Stomach smooth muscle (tissue), 2 donors: ENCODE results near the gene GATA5.

Experiments
- H3K27ac ChIP-seq: one replicate; pipeline ENCODE4 v1.7.0; 2013; ENCODE audit warnings: mild to moderate bottlenecking, low read length, inconsistent platforms
- H3K27me3 ChIP-seq, 2 donors: one replicate each; pipeline ENCODE4 v1.7.0; 2013; ENCODE audit warnings: low read length in 2 of 2; ENCODE audit not compliant: insufficient read depth in 2 of 2, control insufficient read depth in 1 of 2
- H3K36me3 ChIP-seq, 2 donors: one replicate each; pipeline ENCODE4 v1.7.0; 2013; ENCODE audit warnings: low read length in 2 of 2; ENCODE audit not compliant: control insufficient read depth in 2 of 2, insufficient read depth in 2 of 2
- H3K4me1 ChIP-seq: one replicate; pipeline ENCODE4 v1.7.0; 2013; ENCODE audit warnings: low read length; ENCODE audit not compliant: control insufficient read depth, insufficient read depth
- H3K4me3 ChIP-seq, 2 donors: one replicate each; pipeline ENCODE4 v1.7.0; 2013; ENCODE audit warnings: low read length in 2 of 2
- H3K9ac ChIP-seq, 2 donors: one replicate each; pipeline ENCODE4 v1.7.0; 2013; ENCODE audit warnings: low read length in 2 of 2, mild to moderate bottlenecking in 1 of 2
- H3K9me3 ChIP-seq, 2 donors: one replicate each; pipeline ENCODE4 v1.7.0; 2013; ENCODE audit warnings: low read length in 2 of 2; ENCODE audit not compliant: control insufficient read depth in 2 of 2
- donor health status: healthy.
- donor health status: Pancreatic carcinoma.

GATA5 gene

DNA sequence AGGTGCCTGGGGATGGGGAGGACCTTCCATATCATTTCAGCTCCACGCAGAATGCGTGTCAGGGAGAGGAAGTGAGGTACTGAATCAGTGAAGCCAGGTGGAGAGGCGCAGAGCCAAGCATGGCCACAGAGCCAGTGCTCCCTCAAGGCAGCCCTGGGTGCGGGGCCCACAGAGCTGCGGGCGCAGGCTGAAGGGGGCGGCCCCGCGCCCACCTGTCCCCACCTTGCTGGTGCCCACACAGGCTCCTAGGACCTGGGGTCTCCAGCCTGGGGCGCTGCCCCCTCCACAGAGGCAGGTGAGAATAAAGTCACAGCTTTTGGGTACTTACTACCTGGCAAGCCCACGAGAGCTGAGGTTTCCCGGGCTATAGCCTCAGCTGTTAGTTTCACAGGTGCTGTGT, 40.0 kb upstream of the GATA5 start:
- Histone ChIP-seq H3K36me3 (no peaks in the 10 kb centered on the region), H3K27ac (no peak overlapping the region), H3K4me3 (no peak overlapping the region), H3K27me3 (peaks cover 0 to 6% of the 10 kb centered on the region in 2 donors), H3K4me1 (peaks cover 14% of the 10 kb centered on the region), H3K9me3 (no peaks in the 10 kb centered on the region), H3K9ac (no peak overlapping the region)

DNA sequence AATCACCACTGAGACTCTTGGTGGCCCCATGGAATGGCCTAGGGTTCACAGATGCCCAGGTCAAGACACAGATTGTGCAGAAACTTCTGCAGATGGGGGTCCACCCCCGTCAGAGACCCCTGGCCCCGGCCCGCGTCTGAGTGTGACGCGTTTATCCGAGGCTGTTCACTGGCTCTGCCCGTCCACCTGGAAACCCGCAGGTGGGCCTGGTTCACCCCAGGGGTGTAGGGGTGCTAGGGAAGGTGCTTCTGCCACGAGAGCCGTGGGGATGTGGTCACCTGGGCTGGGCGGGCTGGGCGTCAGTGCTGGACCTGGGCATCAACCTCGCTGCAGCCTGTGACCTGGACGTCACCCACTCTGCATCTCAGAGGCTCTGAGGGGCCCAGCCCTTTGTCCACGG, 39.5 kb upstream of the GATA5 start:
- H3K9ac ChIP-seq, result no peak overlapping the region
- H3K36me3 ChIP-seq, result no peaks in the 10 kb centered on the region
- no peaks in the 10 kb centered on the region for H3K9me3 ChIP-seq
- peaks cover 0 to 6% of the 10 kb centered on the region in 2 donors for H3K27me3 ChIP-seq
- no peak overlapping the region for H3K27ac ChIP-seq
- H3K4me3 ChIP-seq, result no peak overlapping the region
- peaks cover 14% of the 10 kb centered on the region for H3K4me1 ChIP-seq

DNA sequence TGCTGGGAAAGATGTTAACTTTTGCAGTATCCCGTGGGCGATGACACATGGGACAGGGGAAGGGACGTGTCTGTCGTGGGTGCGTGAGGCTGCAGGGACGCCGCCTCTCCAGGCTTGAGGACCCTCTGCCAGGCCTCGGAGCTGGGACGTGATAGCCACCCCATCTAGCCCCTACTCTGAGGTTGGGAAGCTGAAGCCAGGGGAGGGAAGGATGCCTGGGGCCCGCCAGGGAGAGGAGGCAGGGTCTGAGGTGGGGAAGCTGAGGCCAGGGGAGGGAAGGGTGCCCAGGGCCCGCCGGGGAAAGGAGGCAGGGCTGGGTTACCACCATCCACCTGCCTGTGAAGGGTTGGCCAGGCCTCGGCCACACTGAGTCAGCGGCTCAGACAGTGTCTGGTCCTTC, 38.2 kb upstream of the GATA5 start:
- no peak overlapping the region for H3K9ac ChIP-seq
- no peaks in the 10 kb centered on the region for H3K9me3 ChIP-seq
- H3K4me3 ChIP-seq, result no peak overlapping the region
- H3K27ac ChIP-seq, result no peak overlapping the region
- H3K4me1 ChIP-seq, result peaks cover 14% of the 10 kb centered on the region
- H3K36me3 ChIP-seq, result no peaks in the 10 kb centered on the region
- H3K27me3 ChIP-seq, result peaks cover 0 to 6% of the 10 kb centered on the region in 2 donors

DNA sequence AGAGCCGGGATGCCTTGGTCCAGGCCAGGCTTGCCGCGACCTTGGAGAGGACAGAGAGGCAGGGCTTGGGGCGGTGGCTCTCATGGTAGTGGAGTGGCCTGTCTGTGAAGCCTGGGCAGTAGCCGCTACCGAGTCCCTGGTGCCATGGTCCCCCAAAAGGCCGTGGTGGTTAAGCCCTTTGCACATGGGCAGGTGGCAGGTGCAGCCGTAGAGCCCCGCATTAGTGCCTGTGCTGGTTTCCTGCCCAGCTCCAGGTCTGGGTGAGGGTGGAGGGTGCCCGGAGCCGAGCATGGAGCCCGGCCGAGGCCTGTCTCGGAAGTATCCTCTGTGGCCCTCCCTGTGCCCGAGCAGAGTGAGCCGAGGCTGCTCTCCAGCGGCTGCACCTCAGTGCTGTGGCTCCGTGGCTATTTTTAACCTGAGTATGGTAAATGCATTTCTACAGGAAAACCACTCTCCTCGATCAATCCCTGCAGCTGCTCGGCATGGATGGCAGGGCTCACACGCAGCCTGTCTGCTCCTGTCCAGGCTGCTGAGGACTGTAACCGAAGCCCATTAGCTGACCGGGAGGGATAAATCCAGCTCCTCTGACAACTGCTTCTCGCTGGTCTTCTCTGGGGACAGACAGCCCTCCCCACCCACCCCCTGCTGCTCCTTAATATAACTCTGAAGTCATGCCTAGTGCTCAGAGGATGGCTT, 36.3 kb upstream of the GATA5 start:
- Histone ChIP-seq H3K9me3 (no peaks in the 10 kb centered on the region), H3K9ac (peak overlapping the region in 1 of 2 donors; percentile 21), H3K36me3 (no peaks in the 10 kb centered on the region), H3K27ac (no peak overlapping the region), H3K27me3 (peaks cover 0 to 4% of the 10 kb centered on the region in 2 donors), H3K4me1 (peaks cover 14% of the 10 kb centered on the region), H3K4me3 (peak overlapping the region in 1 of 2 donors; percentile 15)

DNA sequence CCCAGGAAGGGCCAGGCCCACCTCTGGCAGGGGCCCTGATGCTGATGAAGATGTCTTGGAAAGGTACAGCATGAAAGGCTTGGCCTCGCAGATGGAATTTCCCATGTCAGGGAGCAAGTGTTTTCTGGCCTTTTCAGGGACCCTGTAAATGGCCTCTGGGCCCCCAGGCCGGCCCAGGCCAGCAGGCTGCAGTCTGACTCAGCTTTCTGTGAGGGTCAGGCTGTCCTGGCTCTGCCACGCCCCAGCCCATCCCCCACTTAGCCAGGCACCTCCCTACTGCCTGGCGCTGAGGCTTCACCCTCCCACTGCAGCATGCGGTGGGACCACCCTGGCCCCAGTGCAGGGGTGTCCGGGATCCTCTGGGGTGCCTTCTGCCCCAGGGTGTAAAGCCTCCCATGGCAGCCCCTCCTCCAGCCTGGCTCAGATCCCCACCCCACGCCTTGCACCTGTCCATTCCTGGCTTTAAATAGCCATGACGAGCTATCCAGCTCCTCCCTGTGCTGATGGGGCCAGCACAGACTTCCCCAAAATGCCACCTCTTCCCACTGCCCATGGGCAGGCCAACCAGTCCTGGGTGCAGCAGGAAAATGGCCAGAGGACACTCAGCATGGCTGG, 35.6 kb upstream of the GATA5 start:
- Histone ChIP-seq H3K27me3 (peaks cover 0 to 2% of the 10 kb centered on the region in 2 donors), H3K4me3 (no peak overlapping the region), H3K4me1 (peaks cover 14% of the 10 kb centered on the region), H3K27ac (no peak overlapping the region), H3K36me3 (no peaks in the 10 kb centered on the region), H3K9ac (peak overlapping the region in 1 of 2 donors; percentile 21), H3K9me3 (no peaks in the 10 kb centered on the region)

DNA sequence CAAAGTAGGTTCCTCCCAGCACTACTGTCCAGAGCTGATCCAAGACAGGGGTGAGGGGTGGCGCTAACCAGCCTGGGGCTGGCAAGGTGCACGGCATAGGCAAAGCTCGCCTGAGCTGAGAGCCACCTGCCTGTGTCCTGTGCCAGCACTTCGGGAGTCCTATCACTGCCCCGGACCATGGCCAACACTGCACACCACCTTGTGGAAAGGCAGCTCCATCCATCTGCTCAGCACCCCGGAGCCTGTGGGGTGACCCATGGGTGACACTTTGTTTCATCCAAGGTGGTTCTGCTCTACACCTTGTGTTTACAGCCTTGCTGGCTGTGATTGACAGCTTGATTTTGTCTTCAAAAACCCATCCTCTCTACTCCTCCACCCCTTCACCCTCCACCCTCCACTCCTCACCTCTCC, 32.9 kb upstream of the GATA5 start:
- Histone ChIP-seq H3K4me3 (no peak overlapping the region), H3K4me1 (peaks cover 14% of the 10 kb centered on the region), H3K27me3 (peaks cover 0 to 2% of the 10 kb centered on the region in 2 donors), H3K9me3 (no peaks in the 10 kb centered on the region), H3K36me3 (no peaks in the 10 kb centered on the region), H3K27ac (no peak overlapping the region), H3K9ac (no peak overlapping the region)

DNA sequence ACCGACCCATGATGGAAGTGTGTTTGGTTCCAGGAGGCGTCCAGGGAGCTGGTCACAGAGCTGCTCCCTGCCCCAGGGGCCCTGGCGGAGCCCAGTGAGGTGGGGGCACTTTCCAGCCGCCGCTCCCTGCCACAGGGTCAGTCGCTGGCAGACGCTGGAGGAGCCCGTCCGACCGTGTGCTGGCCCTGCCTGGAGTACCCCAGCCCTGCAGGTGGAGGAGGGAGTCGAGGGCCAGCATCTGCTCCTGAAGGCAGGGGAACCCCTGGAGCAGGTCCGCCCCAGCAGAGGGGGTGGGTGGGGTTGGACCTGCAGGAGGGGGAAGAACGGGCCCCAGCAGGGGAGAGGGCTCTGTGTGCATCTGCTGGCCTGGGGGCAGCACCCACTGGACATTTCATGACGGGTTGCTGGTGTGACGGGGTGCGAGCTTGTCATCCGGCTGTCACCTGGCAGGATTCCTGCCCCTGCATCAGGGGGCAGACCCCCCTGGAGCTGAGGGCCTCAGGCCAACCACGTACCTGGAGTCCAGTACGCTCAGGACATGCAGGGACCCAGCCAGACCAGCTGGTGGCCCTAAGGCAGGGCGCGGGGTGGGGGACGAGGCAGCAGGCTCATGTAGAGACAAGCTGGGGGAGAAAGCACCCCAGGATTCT, 32.3 kb upstream of the GATA5 start:
- Histone ChIP-seq H3K4me1 (peaks cover 14% of the 10 kb centered on the region), H3K27ac (no peak overlapping the region), H3K27me3 (peaks cover 0 to 2% of the 10 kb centered on the region in 2 donors), H3K9ac (no peak overlapping the region), H3K36me3 (no peaks in the 10 kb centered on the region), H3K4me3 (no peak overlapping the region), H3K9me3 (no peaks in the 10 kb centered on the region)

DNA sequence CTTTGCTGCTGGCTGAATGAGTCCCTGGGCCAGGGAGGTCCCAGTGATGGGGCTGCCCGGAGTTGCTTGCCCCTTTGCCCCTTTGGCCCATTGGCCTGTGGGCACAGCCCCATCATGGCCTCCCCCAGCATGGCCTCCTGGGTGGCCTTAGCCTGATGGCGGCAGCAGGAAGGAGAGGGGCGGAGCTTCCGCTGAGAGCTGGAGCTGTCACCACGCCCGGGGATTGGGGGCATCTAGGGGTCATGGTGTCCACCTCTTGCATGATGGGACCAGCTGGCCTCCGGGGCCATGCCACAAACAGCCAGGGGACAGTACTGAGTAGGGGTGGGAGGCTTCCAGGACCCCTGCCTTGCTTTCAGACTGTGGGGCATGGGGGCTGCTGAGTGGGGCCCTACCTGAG, 31.5 kb upstream of the GATA5 start:
- Histone ChIP-seq H3K9ac (no peak overlapping the region), H3K4me1 (peaks cover 9% of the 10 kb centered on the region), H3K27ac (no peak overlapping the region), H3K36me3 (no peaks in the 10 kb centered on the region), H3K27me3 (no peaks in the 10 kb centered on the region), H3K9me3 (no peaks in the 10 kb centered on the region), H3K4me3 (no peak overlapping the region)

DNA sequence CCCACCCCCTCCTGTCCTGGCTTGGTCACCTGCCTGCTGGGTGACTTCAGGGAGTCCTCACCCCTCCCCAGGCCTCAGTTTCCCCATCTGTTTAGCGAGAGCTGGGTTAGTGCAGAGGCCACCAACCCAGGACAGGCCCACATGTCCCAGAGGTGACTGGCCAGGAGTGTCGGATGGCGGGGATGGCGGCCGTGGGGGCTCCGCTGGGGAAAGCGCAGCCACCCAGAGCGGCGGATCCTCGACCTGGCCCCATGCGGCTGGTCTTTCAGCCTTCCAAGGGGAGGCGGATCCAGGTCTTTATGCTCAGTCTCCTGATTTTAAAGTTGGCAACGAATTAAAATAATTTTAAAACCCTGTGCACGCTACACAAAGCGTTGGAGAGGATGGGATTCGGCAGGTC, 31.0 kb upstream of the GATA5 start:
- Histone ChIP-seq H3K9ac (no peak overlapping the region), H3K27ac (no peak overlapping the region), H3K9me3 (no peaks in the 10 kb centered on the region), H3K27me3 (no peaks in the 10 kb centered on the region), H3K36me3 (no peaks in the 10 kb centered on the region), H3K4me1 (peaks cover 4% of the 10 kb centered on the region), H3K4me3 (no peak overlapping the region)

DNA sequence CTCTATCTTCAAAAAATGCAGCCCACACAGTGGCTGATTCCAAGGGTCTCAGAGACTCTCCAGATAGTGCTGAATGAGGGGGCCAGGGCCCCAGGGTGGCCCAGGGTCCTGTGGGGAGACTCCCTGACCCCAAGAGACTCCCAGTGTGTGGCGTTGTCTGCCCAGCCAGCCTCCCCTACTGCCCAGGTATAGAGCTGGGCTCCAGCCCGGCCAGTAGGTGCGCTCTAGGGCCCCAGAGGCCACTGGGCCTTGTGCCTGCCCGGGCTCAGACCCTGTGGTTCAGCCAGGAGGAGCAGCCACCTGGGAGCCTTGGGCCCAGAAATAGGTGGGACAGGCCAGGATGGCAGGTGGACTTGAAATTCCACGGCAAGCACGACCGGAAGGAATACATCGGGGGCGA, 30.3 kb upstream of the GATA5 start:
- H3K4me3 ChIP-seq, result no peak overlapping the region
- H3K27ac ChIP-seq, result no peak overlapping the region
- H3K36me3 ChIP-seq, result no peaks in the 10 kb centered on the region
- H3K9me3 ChIP-seq, result no peaks in the 10 kb centered on the region
- H3K9ac ChIP-seq, result no peak overlapping the region
- no peaks in the 10 kb centered on the region for H3K4me1 ChIP-seq
- no peaks in the 10 kb centered on the region for H3K27me3 ChIP-seq
